Measurements from ENCODE around the gene TP53I13. TPM values are rescaled to one million over a fixed set of nuclear protein-coding genes. Genes with fewer than 3 reads are reported as not detected.

The TP53I13 gene
- total and polyA plus RNA-seq, 2 of the 13 experiments (the other 11 are each of a cell fraction or from before 2014, with no cell fraction given): 16.9 to 25.7 TPM

DNA sequence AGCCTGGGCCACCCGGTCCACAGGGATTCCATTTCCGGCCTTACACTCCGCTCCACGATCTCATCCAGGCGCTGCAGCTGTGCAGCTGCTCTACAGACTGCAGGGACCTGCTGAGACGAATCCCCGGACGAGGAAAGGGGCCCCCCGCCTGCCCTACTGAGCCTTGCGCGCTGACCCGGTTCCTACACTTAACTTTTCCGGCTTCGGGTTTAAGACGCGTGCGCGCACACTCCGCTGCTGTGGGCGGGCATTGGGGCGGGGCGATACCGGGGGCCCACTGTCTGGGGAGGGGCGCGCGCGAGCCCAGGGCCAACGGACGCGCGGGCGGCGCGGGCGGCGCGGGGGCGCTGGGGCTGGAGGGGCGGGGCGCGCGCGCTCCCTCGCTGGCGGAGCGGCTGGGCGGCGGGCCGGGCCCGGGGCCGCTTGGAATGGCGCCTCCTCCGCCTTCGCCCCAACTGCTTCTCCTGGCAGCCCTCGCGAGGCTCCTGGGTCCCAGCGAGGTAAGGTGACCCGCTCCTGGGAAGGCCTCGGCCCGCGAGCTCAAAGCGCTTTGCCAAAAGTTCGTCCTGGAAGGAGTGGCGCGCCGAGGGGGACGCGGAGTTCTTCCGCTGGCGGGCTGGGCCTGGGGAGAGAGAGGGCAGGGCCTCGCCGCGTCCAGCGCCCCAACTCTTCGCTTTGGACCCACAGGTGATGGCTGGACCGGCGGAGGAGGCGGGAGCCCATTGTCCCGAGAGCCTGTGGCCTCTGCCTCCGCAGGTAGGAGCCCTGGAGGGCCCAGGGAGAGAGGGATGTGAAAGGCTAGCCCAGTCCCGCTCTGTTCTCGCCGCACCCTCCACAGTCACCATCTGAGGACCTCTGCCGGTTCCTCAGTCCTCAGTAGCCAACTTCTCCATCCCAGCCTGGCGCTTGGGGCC is at the start of gene TP53I13 (continued):
- TF ChIP-seq, protein P1, sequence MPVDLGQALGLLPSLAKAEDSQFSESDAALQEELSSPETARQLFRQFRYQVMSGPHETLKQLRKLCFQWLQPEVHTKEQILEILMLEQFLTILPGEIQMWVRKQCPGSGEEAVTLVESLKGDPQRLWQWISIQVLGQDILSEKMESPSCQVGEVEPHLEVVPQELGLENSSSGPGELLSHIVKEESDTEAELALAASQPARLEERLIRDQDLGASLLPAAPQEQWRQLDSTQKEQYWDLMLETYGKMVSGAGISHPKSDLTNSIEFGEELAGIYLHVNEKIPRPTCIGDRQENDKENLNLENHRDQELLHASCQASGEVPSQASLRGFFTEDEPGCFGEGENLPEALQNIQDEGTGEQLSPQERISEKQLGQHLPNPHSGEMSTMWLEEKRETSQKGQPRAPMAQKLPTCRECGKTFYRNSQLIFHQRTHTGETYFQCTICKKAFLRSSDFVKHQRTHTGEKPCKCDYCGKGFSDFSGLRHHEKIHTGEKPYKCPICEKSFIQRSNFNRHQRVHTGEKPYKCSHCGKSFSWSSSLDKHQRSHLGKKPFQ (CRISPR knock-in tag; IDR thresholded peaks at IDR 0.05; ENCODE audit: insufficient replicate concordance): no peak
- TF ChIP-seq POLR2A (IDR thresholded peaks at IDR 0.05; ENCODE audit: insufficient read depth in 1 of 2, low read depth in 2 of 2, low read length in 2 of 2) (peak; percentile 12 to 72; a peak in 2 of 4 replicates), ZSCAN30 (CRISPR knock-in tag; IDR thresholded peaks at IDR 0.05) (no peak), REXO4 (CRISPR knock-in tag; IDR thresholded peaks at IDR 0.05; ENCODE audit: borderline replicate concordance) (no peak), ZBTB7B (CRISPR knock-in tag; IDR thresholded peaks at IDR 0.05) (no peak), ZNF10 (CRISPR knock-in tag; IDR thresholded peaks at IDR 0.05; ENCODE audit: borderline replicate concordance, low read depth) (no peak), CC2D1A (CRISPR knock-in tag; IDR thresholded peaks at IDR 0.05) (0 out of 2 replicates have a peak, but pooled peaks have one; percentile 28), RFX5 (IDR thresholded peaks at IDR 0.05; ENCODE audit: low read depth, low read length) (no peak), PHF5A (CRISPR knock-in tag; IDR thresholded peaks at IDR 0.05; ENCODE audit: low read depth, unreplicated experiment) (no peak), TSC22D2 (CRISPR knock-in tag; IDR thresholded peaks at IDR 0.05; ENCODE audit: borderline replicate concordance) (0 out of 2 replicates have a peak, but pooled peaks have one; percentile 50), ELF3 (CRISPR knock-in tag; IDR thresholded peaks at IDR 0.05) (no peak), ZNF670 (CRISPR knock-in tag; IDR thresholded peaks at IDR 0.05; ENCODE audit: borderline replicate concordance) (no peak), HDAC2 (CRISPR knock-in tag; IDR thresholded peaks at IDR 0.05) (no peak), MLLT10 (CRISPR knock-in tag; IDR thresholded peaks at IDR 0.05) (no peak), CBX2 (IDR thresholded peaks at IDR 0.05; ENCODE audit: low read depth, low read length) (no peak), CBX2 (CRISPR knock-in tag; IDR thresholded peaks at IDR 0.05; ENCODE audit: low read depth) (no peak), ZNF619 (CRISPR knock-in tag; IDR thresholded peaks at IDR 0.05) (0 out of 2 replicates have a peak, but pooled peaks have one; percentile 13), PLRG1 (conservative IDR thresholded peaks at IDR 0.05) (no peak), SNRNP70 (IDR thresholded peaks at IDR 0.05; ENCODE audit: low read depth, low read length) (no peak), KAT7 (CRISPR knock-in tag; IDR thresholded peaks at IDR 0.05; ENCODE audit: borderline replicate concordance) (no peak)
- TF ChIP-seq, protein P2, sequence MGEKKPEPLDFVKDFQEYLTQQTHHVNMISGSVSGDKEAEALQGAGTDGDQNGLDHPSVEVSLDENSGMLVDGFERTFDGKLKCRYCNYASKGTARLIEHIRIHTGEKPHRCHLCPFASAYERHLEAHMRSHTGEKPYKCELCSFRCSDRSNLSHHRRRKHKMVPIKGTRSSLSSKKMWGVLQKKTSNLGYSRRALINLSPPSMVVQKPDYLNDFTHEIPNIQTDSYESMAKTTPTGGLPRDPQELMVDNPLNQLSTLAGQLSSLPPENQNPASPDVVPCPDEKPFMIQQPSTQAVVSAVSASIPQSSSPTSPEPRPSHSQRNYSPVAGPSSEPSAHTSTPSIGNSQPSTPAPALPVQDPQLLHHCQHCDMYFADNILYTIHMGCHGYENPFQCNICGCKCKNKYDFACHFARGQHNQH (CRISPR knock-in tag; IDR thresholded peaks at IDR 0.05): no peak
- TF ChIP-seq, protein P3, sequence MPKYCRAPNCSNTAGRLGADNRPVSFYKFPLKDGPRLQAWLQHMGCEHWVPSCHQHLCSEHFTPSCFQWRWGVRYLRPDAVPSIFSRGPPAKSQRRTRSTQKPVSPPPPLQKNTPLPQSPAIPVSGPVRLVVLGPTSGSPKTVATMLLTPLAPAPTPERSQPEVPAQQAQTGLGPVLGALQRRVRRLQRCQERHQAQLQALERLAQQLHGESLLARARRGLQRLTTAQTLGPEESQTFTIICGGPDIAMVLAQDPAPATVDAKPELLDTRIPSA (CRISPR knock-in tag; IDR thresholded peaks at IDR 0.05; ENCODE audit: borderline replicate concordance): 0 out of 2 replicates have a peak, but pooled peaks have one; percentile 78
- TF ChIP-seq, protein P4, sequence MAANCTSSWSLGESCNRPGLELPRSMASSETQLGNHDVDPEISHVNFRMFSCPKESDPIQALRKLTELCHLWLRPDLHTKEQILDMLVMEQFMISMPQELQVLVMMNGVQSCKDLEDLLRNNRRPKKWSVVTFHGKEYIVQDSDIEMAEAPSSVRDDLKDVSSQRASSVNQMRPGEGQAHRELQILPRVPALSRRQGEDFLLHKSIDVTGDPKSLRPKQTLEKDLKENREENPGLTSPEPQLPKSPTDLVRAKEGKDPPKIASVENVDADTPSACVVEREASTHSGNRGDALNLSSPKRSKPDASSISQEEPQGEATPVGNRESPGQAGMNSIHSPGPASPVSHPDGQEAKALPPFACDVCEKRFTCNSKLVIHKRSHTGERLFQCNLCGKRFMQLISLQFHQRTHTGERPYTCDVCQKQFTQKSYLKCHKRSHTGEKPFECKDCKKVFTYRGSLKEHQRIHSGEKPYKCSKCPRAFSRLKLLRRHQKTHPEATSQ (CRISPR knock-in tag; IDR thresholded peaks at IDR 0.05; ENCODE audit: borderline replicate concordance): no peak
- TF ChIP-seq, protein P5, sequence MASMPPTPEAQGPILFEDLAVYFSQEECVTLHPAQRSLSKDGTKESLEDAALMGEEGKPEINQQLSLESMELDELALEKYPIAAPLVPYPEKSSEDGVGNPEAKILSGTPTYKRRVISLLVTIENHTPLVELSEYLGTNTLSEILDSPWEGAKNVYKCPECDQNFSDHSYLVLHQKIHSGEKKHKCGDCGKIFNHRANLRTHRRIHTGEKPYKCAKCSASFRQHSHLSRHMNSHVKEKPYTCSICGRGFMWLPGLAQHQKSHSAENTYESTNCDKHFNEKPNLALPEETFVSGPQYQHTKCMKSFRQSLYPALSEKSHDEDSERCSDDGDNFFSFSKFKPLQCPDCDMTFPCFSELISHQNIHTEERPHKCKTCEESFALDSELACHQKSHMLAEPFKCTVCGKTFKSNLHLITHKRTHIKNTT (CRISPR knock-in tag; IDR thresholded peaks at IDR 0.05): no peak

Measured in HepG2 (cell line).